Measurements from ENCODE around the gene PPP1R13B.

The PPP1R13B gene

DNA sequence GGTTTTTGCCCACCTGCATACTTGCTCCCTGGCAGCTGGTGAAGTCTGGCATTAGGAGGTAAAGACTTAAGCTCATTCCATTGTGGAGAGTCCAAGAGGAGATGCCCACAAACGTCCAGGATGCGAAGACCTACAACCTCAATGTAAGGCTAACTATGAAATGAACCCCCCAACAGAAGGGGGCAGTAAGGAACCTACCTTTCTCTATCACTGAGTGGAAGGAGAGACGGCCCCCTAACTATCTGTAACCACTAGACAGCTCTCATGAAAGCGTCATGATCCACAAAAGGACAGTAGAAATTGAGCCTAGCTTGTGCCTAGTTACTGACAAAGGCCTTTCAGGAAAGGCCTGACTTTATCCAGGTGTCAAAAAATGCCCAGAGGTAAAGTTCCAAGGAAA lies 76.5 kb downstream of the PPP1R13B start:
- DNase-seq, result peak; percentile 31

DNA sequence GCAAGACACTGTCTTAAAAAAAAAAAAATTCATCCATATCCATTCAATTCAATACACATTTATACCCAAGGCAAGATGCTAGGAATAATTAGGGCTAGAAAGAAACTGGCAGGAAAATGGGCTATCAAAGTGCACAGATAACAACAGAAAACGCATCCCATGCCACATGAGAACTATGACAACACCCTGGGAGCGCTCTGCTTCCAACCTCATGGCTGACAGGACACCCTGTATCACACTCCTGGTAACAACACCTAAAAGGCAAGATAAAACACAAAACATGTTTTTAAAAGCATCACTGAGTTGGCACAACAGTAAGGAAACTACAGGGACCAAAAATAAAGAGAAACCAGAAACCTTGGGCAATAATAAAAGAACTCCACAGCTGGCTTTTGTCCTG lies 76.9 kb downstream of the PPP1R13B start:
- DNase-seq, result no peak

DNA sequence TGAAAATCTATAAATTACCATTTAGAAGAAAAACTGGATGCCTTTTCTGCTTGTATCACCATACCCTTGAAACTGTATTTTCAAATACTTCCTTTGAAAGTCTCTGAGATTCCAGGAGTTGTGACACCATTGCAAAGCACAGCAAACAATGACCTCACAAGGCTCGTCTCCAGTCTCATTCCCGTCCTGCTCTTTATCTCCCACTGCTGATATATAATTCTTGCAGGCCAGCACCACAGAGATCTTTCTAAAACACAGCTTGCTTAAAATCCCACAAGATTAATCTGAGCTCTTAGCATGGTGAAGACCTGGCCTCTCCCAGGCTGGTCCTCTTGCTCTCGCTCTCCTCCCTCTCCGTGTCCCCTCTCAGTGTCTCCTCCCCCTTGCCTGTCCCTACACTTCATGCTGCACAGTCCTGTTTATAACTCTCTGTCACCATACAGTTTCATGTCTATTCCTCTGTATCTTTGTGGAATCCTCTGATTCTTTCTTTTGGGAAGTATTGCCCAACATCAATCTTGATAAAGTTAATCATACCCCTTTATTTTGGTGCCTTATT lies 80.0 kb downstream of the PPP1R13B start:
- DNase-seq, result no peak

DNA sequence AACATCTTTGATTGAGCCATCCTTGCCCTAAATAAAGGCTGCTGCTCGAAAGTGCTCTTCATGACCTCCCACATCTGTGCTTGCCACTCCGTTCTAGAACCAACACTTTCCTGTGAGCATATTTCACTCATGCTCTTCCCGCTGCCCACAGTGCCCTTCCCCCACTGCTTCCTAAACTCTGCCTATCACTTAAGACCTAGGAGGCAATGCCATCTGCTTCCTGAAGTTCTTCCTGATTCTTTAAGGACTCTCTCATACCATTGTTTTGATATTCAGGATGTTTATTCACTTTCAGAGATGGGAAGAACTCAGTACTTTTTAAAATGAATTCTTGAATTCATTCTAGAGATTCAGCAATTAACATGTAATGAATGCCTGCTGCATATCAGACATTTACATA lies 81.8 kb downstream of the PPP1R13B start:
- no peak for DNase-seq

DNA sequence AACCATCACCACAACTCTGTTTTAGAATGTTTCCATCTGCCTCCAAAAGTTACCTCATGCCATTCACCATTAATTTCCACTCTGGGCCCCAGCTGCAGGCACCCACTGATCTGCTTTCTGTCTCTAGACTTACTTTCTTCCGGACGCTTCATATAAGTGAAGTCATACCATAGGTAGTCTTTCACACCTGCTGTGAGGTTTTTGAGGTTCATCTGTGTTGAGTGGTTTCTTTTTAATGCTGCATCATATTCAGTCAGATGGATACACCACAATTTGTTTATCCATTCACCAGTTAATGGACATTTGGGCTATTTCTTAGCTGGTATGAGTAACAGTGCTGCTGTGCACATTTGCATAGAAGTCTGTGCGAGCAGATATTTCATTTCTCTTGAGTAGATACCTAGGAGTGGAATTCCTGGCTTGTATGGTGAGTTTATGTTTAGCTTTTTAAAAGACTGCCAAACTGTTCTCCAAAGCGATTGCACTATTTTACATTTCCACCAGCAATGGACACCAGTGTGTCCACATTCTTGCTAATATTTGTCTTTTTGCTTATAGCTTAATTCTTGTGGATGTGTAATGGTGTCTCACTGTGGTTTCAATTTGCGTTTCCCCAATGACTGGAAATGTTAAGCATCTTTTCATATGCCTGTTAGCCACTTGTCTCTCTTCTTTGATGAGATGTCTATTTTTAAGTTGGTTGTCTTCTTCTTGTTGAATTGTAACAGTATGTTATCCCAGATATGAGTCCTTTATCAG lies 83.5 kb downstream of the PPP1R13B start:
- DNase-seq, result no peak

DNA sequence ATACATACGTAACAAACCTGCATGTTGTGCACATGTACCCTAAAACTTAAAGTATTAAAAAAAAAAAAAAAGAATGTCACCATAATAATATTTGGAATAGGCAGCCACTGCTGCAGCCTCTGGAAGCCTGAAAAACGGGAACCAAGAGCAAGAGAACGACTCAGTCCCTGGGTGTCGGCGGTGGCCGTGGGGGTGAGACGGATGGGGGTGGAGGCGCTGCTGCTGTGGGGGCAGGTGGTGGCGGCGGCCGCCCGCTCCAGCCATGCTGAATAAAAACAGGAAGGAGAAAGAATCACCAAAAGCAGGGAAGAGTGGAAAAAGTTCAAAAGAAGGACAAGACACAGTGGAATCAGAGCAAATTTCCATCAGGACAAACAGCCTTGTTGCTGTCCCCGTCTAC lies 84.8 kb downstream of the PPP1R13B start:
- DNase-seq, result no peak

DNA sequence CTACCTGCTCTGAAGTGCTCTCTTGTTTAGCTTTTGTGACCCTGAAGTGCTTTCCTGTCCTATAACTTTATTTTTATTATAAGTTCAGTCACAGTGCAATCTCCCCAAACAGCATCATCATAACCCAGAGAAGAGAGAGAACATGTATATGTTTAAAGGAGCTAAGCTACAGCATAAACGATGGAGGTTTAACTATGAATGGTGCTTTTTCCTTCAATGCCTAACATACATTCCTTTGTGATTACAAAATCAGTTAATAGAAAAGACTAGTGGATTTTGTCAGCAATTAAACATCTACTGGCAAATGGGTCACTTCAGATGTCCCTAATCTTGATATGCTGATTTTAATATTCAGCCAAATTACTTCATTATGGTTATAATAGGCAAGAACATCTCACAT lies 85.3 kb downstream of the PPP1R13B start:
- no peak for DNase-seq

DNA sequence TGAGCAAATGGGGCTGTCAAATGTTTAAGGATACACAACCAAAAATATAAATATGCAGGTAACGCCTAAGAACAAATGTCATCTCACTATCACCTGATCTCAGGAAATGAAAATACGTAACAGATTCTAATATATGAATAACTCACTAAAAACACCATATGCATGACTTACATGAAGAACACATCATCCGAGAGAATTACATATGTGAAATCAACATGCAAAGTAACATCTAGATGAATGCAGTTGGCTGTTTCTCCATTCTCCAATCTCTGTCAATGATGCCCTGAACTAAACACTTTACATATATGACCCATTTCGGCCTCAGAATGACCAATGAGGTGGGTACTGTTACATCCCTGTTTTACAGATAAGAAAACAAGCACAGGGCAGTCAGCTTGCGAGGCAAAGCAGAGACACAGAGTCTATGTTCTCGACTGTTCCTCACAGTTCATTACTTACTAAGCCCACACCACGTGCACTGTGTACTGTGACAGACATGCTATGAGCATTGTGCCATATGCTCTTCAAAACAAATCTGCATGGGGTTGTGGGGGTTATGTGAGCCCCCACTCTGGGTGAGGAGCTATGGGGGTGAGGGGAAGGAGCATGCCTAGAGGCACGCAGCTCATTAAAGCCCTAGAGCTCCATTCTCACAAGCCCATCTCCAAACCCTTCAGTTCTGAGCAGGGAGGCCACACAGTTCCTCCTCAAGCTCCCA lies 89.2 kb downstream of the PPP1R13B start:
- DNase-seq, result no peak

DNA sequence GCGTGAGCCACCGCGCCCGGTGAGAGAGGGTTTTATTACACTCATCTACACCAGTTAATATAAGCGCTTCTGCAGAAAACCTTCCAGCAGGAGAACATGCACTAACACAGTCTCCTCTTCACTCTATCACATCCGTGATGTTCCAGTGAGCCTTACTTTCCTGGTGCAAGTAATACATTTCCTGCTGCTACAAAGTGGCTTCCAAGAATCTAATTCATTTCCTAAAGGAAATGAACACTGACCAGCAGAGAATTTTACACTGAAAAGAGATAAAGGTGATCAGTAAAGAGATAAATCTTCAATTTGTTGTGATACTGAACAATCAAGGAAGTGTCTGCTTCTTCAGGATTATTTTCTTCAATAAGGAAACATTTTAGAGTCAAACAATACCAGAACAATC lies 92.3 kb downstream of the PPP1R13B start:
- DNase-seq, result no peak

DNA sequence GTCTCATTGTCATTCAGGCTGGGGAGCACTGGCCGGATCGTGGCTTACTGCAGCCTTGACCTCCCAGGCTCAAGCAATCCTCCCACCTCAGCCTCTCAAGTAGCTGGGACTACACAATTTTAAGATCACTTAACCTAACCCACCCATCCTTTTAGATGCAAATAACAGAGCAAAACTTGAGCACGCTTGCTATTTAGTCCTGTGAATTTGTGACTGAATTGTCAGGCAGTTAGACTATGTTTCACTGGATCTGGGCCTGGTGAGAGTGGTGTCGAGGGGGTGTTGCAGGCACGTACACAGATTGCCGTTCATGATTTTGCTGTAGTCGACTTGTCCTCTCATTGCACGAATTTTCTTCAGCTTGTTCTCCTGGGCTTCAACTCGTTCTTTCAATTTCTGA lies 93.6 kb downstream of the PPP1R13B start:
- no peak for DNase-seq

DNA sequence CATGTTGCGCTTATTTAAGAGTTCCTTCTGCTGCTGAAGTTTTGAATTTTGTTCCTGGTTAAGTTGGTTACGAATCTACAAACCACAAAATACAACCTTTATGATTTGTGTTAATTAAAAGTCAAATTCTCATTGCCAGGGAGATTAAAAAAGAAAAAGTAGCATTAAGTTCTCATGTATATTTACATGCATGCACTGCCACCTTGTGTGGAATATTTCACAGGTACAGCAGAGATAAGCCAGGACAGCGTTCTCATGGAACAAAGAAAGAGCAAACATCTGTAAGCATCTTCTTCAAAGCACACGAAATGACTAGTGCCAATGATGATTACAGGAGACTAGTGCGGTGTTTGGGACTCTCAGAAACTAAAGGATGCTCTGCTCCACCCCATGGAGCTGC lies 97.5 kb downstream of the PPP1R13B start:
- peak; percentile 57 for DNase-seq

DNA sequence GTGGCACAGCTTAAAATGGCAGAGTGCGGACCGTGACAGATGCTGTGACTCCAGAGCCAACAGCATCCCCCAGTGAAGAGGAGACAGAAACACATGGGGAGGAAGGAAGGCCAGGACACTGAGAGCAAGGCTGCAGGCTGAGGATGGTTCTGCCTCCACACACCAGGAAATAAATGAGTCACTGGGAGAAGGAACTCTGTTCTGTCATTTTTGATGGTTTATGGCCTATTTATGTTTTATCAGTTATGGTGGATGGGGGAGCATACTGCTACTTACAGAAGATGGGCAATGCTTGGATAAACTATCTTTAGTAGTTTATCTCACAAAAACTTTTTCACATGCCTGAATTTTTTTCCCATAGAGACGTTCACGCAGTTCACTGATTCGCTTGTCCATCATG lies 97.9 kb downstream of the PPP1R13B start:
- no peak for DNase-seq

DNA sequence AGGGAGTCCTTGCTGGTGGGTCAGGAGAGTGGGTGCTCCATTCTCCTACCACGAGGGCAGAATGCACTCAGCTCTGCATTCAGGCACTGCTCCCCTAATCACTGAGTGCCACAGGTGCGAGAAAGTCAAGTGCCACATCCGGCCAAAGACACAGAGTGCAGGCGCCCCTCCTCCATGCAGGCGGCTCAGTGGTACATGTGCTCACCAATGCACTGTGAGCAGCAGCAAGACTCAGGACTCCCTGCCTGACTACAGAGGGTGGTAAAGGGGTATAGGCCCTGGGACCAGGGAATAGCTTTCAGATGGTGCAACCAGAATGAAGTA lies 98.9 kb downstream of the PPP1R13B start:
- DNase-seq, result no peak

DNA sequence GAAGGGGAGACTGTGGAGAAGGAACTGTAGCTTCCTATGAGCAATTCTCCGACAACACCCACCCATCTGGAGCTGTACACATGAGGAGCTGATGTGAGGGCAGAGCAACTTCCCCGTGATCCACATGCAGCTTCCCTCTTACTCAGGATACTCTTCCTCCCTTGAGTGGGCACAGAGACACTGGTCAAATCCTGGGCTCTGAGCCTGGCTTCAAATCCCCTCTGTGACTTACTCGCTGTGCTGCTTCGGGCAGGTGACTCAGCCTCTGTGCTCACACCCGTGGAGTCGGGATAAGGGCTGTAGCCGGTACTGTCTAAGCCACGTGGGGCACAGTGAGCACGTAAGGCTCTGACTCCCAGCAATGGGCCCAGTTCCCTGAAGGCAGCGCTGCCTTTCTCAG lies 100.7 kb downstream of the PPP1R13B start:
- DNase-seq, result no peak

DNA sequence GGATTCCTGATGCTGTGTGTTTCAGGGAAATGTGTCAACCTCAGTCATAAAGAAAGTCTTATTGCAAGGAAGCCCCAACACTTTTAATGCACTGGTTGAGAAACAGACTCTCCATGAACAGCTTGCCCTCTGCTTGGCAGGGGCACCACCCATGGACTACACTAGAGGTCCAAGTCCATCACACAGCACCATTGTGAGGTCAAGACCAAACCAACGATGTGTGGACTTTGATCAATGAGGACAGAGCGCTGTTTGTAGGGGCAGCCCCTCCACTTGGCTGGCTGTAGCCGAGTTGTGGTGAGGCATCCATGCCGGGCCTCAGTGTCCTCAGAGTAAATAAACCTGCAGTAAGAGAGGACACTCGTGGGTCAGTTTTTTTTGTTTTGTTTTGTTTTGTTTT lies 102.0 kb downstream of the PPP1R13B start:
- DNase-seq, result no peak

DNA sequence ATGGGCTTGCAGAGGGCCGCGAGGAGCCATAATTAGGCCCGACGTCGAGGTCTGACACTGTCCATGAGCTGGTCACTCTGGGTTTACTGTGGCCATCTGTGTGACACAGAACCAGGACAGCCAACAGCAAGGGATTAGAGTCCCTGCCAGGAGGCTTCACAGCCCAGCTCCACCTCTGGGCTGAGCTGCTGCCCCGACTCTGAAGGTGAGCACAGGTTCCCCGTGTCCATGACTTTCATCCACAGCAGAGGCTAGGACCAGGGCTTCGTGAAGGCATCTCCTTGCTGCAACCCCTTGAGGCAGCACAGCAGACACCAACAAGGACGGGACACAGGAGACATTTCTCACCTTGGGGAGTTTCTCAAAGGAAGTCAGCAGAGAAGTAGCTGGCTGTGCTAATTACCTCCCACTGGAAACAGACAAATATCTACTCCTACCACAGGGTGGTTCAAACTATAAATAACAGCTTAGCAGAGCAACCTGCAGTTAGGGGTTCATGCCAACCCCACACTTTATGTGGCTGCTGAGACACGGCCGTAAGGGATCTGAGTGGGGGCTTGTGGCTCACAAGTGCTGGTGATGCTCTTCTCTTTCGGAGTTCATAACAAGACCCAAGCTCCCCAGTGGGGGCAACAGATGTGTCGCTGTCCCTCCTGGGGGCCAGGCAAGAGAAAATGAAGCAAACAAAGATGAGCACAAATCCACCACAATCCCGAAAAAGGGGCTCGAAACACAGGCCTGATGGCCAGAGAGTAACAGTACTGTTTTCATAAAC lies 102.6 kb downstream of the PPP1R13B start:
- no peak for DNase-seq

DNA sequence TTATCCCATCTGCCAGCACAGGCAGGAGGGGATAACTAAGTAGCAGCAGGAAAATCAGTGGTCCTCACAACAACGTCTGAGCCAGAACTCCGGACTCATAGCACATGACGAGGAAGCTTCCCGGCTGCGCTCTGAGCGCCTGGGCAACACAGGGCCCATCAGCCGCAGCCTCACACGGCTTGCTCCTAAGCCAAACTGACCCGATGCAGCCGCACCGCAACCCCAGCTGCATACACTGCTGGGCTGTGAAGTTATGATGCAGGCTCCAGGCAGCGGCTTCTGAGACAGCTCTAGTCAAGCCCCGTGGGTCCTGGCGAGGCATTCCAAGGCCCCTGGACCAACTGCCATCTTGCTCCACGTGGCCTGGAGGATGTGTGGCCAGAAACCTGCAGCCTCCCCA lies 103.7 kb downstream of the PPP1R13B start:
- no peak for DNase-seq

DNA sequence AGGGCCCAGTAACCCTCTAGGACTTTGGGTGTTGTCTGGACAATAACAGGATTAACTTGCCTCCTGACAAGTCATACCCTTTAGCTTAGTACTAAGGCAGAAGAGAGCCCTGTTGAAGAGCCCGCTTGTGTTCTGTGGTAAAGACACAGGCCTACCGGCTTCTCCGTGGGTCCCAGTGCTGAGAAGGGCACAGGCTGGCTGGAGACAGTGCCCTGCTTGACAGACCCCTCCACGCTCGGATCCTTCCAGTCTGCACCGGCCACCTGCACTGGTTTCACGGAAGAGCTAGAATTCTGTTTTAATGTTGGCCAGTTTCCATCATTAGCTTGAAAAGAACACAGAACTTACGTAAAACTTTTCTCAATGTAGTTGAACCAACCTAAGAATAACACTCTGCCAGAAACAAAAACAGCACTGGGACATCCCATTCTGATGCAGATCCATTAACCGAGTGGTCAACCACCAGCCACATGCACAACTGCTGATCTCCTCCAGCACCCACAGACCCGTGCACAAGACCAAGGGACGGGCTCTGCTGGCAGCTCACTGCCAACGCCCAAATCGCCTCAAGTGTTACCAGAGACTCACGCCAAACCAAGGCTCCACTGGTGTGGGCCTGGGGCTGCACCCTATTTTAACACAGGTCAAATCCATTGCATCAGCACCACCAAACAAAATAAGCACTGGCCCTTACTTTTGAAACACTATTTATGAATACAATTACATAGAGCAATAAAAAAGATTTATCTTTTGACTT lies 104.7 kb downstream of the PPP1R13B start:
- DNase-seq, result no peak

DNA sequence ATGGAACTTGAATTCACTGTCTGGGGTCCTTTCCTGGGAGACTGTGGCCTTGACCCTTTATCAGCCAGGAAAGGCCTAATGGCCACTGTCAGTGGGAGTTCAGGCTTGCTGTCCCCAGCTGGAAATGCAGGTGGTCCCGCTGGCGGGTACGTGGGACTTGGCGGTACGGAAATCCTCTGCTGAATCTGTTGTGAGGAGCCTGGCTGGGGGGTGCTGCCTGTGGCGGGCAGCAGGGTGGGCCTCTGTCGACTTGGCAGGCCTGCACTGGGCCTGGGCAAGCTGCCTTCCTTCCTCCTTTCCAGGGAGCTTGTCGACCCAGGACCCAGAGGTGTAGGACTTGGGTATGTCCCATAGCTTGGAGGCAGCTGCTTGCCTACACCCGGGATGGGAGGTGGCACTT lies 105.5 kb downstream of the PPP1R13B start:
- no peak for DNase-seq

DNA sequence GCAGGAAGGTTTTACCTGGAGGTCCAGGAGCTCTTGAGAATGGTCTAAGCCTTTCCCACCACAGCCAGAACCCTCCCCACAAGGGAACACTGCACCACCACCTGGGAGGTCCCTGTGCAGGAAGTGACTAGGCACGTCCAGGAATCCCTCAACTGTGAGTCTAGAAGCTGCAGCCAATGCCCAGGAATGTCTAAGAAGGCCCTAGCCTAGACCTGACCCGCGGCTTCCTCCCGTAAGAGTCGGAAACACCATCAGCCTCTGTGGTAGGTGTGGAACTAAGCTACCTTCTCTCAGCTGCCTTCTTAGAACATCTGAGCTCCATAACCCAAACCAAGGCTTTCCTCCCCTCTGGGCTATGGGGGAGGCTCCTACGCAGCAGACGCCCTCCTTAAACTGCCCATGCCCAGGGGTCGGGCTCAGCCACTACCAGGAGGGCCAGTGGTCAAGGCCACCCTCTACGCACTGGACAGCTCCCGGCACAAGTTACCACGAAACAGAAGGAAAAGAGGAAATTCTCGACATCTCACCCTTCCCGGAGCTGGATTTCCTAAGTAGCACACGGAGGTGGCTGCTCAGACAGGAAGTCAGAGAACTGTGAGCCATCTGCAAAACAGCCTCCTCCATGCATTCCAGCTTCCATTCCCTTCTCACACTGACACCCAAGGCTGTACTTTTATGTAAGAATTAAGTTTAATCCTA lies 106.2 kb downstream of the PPP1R13B start:
- no peak for DNase-seq

DNA sequence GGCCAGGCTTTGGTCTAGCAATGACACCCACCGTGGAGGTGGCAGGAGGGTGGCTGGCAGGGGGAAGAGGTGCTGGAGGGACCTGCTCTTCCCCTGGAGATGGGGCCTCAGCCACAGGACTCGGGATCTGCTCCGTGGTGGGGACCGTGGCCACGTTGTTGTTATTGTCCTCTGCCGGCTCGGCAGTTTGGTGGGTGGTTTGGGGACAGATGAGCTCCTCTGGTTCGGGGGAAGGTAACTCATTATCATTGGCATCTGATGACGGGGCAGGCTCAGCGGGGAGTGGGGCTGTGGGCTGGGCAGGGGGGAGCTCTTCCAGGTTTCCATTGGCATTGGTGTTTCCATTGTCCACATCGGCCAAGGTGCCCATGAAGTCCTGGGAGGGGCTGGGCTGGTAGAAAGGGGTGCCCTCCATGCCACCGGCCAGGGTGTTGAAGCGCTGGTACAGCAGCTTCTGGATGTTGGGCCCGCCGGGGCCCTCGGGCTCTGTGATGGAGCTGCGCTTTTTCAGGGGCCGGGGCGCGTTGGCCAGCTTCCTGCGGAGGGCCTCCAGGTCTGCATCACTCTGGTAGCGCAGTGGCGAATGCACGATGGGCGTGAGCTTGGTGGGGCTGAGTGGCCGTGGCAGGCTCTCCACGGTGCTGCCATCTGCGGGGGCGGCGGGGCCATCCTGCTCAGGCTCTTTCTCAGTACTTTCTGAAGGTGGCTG lies 107.4 kb downstream of the PPP1R13B start:
- DNase-seq, result no peak

DNA sequence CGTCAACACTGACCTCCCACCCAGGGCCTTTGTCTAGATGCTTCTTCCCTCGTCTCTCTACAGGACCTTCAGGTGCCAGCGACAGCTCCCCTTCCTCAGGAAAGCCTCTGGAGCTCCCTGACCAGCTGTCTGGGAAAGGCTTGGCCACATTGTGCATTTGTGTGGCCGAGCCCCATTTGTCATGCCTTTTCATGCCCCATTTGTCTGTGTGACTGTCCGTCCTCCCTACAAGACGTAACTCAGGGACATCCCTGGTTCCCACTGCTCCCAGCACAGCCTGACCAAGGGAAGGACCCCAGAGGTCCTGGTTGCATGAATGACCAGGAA lies 107.9 kb downstream of the PPP1R13B start:
- DNase-seq, result no peak
